A673 (cell line): ENCODE results near the gene CCDC110. TPM values are rescaled to one million over a fixed set of nuclear protein-coding genes. Genes with fewer than 3 reads are reported as not detected.

Source experiments
- BruUV-seq: library from RNA; stranded (reverse); fragments of 400-500 nt; replicated peaks from 2 replicates; lab custom pipeline; 2021; lab: Mats Ljungman, UMichigan
- CTCF ChIA-PET: fragments of 300-600 bp; sonication (Branson Sonifier 250); formaldehyde crosslinking; loops from one replicate; lab custom pipeline; 2022; ENCODE audit warnings: antibody characterized with exemption; lab: Charles Lee
- POLR2A ChIA-PET: fragments of 300-600 bp; sonication (Branson Sonifier 250); formaldehyde crosslinking; loops from one replicate; lab custom pipeline; 2022; ENCODE audit warnings: antibody characterized with exemption; ENCODE audit not compliant: low non-redundant PET; lab: Charles Lee
- DNase-seq: peaks from one replicate; pipeline ENCODE4 v3.0.0-alpha.2; 2015; ENCODE audit warnings: low spot score
- H3K27ac ChIP-seq: fragments of 200-600 bp; sonication (generic); 2 replicates; pipeline ENCODE4 v1.5.1; 2016; ENCODE audit warnings: mixed run types, low read depth, mild to moderate bottlenecking, mixed read lengths, antibody characterized with exemption, low read length; ENCODE audit not compliant: poor library complexity, severe bottlenecking
- H3K27me3 ChIP-seq: fragments of 200-600 bp; sonication (generic); replicated peaks from 2 replicates; pipeline ENCODE4 v1.6.1; 2017; ENCODE audit warnings: mixed run types, low read depth, mild to moderate bottlenecking, mixed read lengths, antibody characterized with exemption, low read length; ENCODE audit not compliant: insufficient read depth, poor library complexity
- H3K36me3 ChIP-seq: fragments of 200-600 bp; sonication (generic); 2 replicates; pipeline ENCODE4 v1.6.1; 2016; ENCODE audit warnings: mixed run types, mild to moderate bottlenecking, mixed read lengths, antibody characterized with exemption, low read length; ENCODE audit not compliant: insufficient read depth, poor library complexity, severe bottlenecking
- H3K4me1 ChIP-seq: fragments of 200-600 bp; sonication (generic); 2 replicates; pipeline ENCODE4 v1.6.1; 2017; ENCODE audit warnings: mixed run types, mild to moderate bottlenecking, mixed read lengths, antibody characterized with exemption, low read length; ENCODE audit not compliant: insufficient read depth, poor library complexity, severe bottlenecking
- H3K4me3 ChIP-seq: fragments of 200-600 bp; sonication (generic); 2 replicates; pipeline ENCODE4 v1.5.1; 2016; ENCODE audit warnings: low read depth, mixed run types, mild to moderate bottlenecking, mixed read lengths, low read length; ENCODE audit not compliant: poor library complexity, severe bottlenecking
- H3K9me3 ChIP-seq: fragments of 200-600 bp; sonication (generic); 2 replicates; pipeline ENCODE4 v1.6.1; 2016; ENCODE audit warnings: mixed run types, low read depth, mild to moderate bottlenecking, mixed read lengths, antibody characterized with exemption, low read length; ENCODE audit not compliant: poor library complexity, severe bottlenecking
- EZH2 ChIP-seq: fragments of 200-600 bp; sonication (generic); IDR thresholded peaks from 2 replicates; pipeline ENCODE4 v1.6.1; 2017; ENCODE audit warnings: borderline replicate concordance, low read depth, mild to moderate bottlenecking, mixed read lengths, antibody characterized with exemption, low read length; ENCODE audit not compliant: poor library complexity, severe bottlenecking
- intact Hi-C: fragments of 100-400 bp; cut with micrococcal nuclease; formaldehyde crosslinking; loops from one replicate; pipeline ENCODE4 v1.10.0; 2022; ENCODE audit not compliant: unreplicated experiment
- total RNA-seq: library from RNA; stranded (reverse); gene quantifications from 2 replicates; pipeline ENCODE4 v1.2.3, GENCODE V29; 2021
- TF ChIP-seq, protein P1 (sequence below): fragments of 300-800, 200-600 bp; sonication (generic); conservative IDR thresholded peaks from 2 replicates; pipeline ENCODE4 v1.5.1; 2017; ENCODE audit warnings: low read depth, mild to moderate bottlenecking, antibody characterized with exemption, low read length, moderate library complexity, mixed read lengths

CCDC110 gene
- total RNA-seq, 1 experiment from 2014 or later, result not detected

DNA sequence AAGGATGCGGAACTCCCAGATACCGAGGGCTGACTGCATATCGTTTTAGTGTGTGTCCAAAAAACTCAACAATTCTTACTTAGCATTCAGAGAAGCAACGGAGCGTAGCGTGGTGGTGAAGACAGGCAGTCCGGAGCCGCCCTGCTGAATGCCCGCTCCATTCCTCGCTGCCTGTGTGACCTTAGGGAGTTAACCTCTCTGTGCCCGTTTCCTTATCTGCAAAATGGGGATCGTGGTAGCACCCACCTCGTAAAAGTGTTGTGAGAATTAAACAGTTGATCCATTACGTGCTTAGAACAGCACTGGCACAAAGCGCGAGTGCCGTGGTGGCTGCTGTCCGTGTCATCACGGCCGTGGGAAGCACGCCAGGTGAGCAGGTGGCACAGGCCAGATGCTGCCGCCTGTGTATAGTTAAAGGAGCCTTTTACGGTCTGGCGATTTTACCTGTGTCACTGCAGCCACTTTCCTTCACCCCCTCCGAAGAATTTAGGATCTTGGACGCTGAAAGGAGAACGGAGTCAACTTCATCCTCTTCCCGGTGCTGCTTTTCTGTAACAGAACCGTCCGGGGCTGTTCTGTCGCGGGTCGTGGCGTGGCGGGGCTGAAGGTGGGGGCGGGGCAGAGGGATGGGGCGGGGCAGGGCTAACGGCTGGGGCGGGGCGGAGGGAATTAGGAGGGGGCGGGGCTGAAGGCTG is 885 bp downstream of the CCDC110 start:
- ChIA-PET CTCF (no interaction called here), POLR2A (no interaction called here)
- no peak overlapping the region for H3K27ac ChIP-seq
- peak; percentile 21 for DNase-seq
- H3K4me3 ChIP-seq, result peak overlapping the region; percentile 55
- no peaks in the 10 kb centered on the region for H3K4me1 ChIP-seq
- peaks cover 34% of the 10 kb centered on the region for H3K27me3 ChIP-seq
- no TSS peak for BruUV-seq
- H3K9me3 ChIP-seq, result no peaks in the 10 kb centered on the region
- intact Hi-C loops, result loop anchor here (2.0 to 10.0 kb wide), 2 partner anchors 126 to 554 kb away; no protein-coding TSS in a partner anchor
- TF ChIP-seq, protein P1, sequence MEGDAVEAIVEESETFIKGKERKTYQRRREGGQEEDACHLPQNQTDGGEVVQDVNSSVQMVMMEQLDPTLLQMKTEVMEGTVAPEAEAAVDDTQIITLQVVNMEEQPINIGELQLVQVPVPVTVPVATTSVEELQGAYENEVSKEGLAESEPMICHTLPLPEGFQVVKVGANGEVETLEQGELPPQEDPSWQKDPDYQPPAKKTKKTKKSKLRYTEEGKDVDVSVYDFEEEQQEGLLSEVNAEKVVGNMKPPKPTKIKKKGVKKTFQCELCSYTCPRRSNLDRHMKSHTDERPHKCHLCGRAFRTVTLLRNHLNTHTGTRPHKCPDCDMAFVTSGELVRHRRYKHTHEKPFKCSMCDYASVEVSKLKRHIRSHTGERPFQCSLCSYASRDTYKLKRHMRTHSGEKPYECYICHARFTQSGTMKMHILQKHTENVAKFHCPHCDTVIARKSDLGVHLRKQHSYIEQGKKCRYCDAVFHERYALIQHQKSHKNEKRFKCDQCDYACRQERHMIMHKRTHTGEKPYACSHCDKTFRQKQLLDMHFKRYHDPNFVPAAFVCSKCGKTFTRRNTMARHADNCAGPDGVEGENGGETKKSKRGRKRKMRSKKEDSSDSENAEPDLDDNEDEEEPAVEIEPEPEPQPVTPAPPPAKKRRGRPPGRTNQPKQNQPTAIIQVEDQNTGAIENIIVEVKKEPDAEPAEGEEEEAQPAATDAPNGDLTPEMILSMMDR, result no peak
- TF ChIP-seq EZH2, result no peak
- H3K36me3 ChIP-seq, result no peaks in the 10 kb centered on the region

GRCh38 chr4:185469580-185470154 is 1.9 kb downstream of the CCDC110 start:
- Histone ChIP-seq H3K9me3 (no peaks in the 10 kb centered on the region), H3K4me1 (no peaks in the 10 kb centered on the region), H3K36me3 (no peaks in the 10 kb centered on the region), H3K27me3 (peaks cover 34% of the 10 kb centered on the region), H3K4me3 (no peak overlapping the region), H3K27ac (no peak overlapping the region)
- intact Hi-C loops, result loop anchor here (2.0 to 10.0 kb wide), 2 partner anchors 127 to 555 kb away; no protein-coding TSS in a partner anchor
- ChIA-PET CTCF (no interaction called here), POLR2A (no interaction called here)
- no peak for DNase-seq
- TF ChIP-seq, protein P1, result no peak
- no peak for TF ChIP-seq EZH2
- no TSS peak for BruUV-seq

GRCh38 chr4:185468999-185469398 is 2.5 kb downstream of the CCDC110 start:
- no TSS peak for BruUV-seq
- H3K27ac ChIP-seq, result no peak overlapping the region
- peaks cover 34% of the 10 kb centered on the region for H3K27me3 ChIP-seq
- ChIA-PET CTCF (no interaction called here), POLR2A (no interaction called here)
- no peak overlapping the region for H3K4me3 ChIP-seq
- H3K4me1 ChIP-seq, result no peaks in the 10 kb centered on the region
- intact Hi-C loops, result no loop called here
- no peak for DNase-seq
- H3K36me3 ChIP-seq, result no peaks in the 10 kb centered on the region
- H3K9me3 ChIP-seq, result no peaks in the 10 kb centered on the region
- no peak for TF ChIP-seq EZH2
- TF ChIP-seq, protein P1, result no peak
